A549 (cell line): Measurements from ENCODE around the gene PRR9. TPM values are rescaled to one million over a fixed set of nuclear protein-coding genes. Genes with fewer than 3 reads are reported as not detected.

Experiments used
- ATAC-seq, 2 experiments: fragments of 200-7000 bp in 1 of 2; fragments of >200 bp in 1 of 2; cut with Nextera tagmentation in 1 of 2; cut with Tn5 transposase in 1 of 2; 3 replicates each; pipeline versions ENCODE4 v1.8.0 to v1.9.1; 2018 to 2020; ENCODE audit warnings: mild to moderate bottlenecking in 1 of 2, moderate library complexity in 1 of 2
- CTCF ChIA-PET: fragments of 300-600 bp; sonication (Branson Sonifier 250); formaldehyde crosslinking; extraction: SDS; loops from one replicate; lab custom pipeline; 2021; ENCODE audit warnings: antibody characterized with exemption, inconsistent platforms; lab: Yijun Ruan, JAX
- POLR2A ChIA-PET: fragments of 350-600 bp; formaldehyde crosslinking; extraction: SDS; loops from one replicate; lab custom pipeline; 2021; ENCODE audit warnings: antibody characterized with exemption, inconsistent platforms; lab: Yijun Ruan, JAX
- DNase-seq, 2 experiments: peaks; one replicate each; pipeline versions ENCODE4 v3.0.0 to v3.0.0-alpha.2; 2011 to 2016; ENCODE audit warnings: low read depth in 1 of 2, low spot score in 1 of 2
- FAIRE-seq: peaks from 2 replicates; lab custom pipeline; 2011; peaks lifted over from hg19 to GRCh38; lab: Jason Lieb, UNC
- H3K27ac ChIP-seq, 2 experiments: fragments of >200 bp; sonication (Bioruptor Twin); formaldehyde crosslinking; 3 replicates each; pipeline ENCODE4 v1.5.1; 2016 to 2017
- H3K4me1 ChIP-seq: fragments of >200 bp; sonication (Bioruptor Twin); formaldehyde crosslinking; 3 replicates; pipeline ENCODE4 v1.6.1; 2016
- H3K4me2 ChIP-seq: fragments of >200 bp; sonication (Bioruptor Twin); formaldehyde crosslinking; 3 replicates; pipeline ENCODE4 v1.6.1; 2016
- H3K4me3 ChIP-seq: fragments of >200 bp; sonication (Bioruptor Twin); formaldehyde crosslinking; 3 replicates; pipeline ENCODE4 v1.5.1; 2016
- H3K9me3 ChIP-seq: fragments of >200 bp; sonication (Bioruptor Twin); formaldehyde crosslinking; 3 replicates; pipeline ENCODE4 v1.6.1; 2016
- BHLHE40 ChIP-seq: IDR thresholded peaks from 2 replicates; pipeline ENCODE4 v1.6.1; 2012; ENCODE audit warnings: low read depth, low read length, inconsistent platforms
- CHD4 ChIP-seq: fragments of 200-600 bp; sonication (generic); IDR thresholded peaks from 2 replicates; pipeline ENCODE4 v1.6.1; 2016; ENCODE audit warnings: antibody characterized with exemption, mild to moderate bottlenecking, borderline replicate concordance
- EHF ChIP-seq: fragments of 250-450 bp; sonication (Bioruptor Pico); IDR thresholded peaks from 2 replicates; pipeline ENCODE4 v1.5.0; 2020; ENCODE audit warnings: mild to moderate bottlenecking
- EP300 ChIP-seq, 2 experiments: fragments of >200 bp; sonication (Bioruptor Twin); formaldehyde crosslinking; IDR thresholded peaks; 2 replicates in 1 of 2; 3 replicates in 1 of 2; pipeline ENCODE4 v1.6.1; 2016 to 2017
- FOSB ChIP-seq: fragments of 250-450 bp; sonication (Bioruptor Pico); IDR thresholded peaks from 2 replicates; pipeline ENCODE4 v1.5.0; 2020; ENCODE audit warnings: mild to moderate bottlenecking, moderate library complexity
- FOSL2 ChIP-seq, 2 experiments: fragments of 450-650 bp in 1 of 2; fragments of >200 bp in 1 of 2; sonication (Bioruptor Twin) in 1 of 2; formaldehyde crosslinking; IDR thresholded peaks; 2 replicates each; pipeline versions ENCODE4 v1.5.0 to v1.6.1; 2016 to 2020; ENCODE audit warnings: mild to moderate bottlenecking in 1 of 2, moderate library complexity in 1 of 2
- FOXS1 ChIP-seq: fragments of 250-450 bp; sonication (Bioruptor Pico); IDR thresholded peaks from 2 replicates; pipeline ENCODE4 v1.5.0; 2020; ENCODE audit warnings: mild to moderate bottlenecking, moderate library complexity
- JUN ChIP-seq, 2 experiments: fragments of >200 bp; sonication (Bioruptor Twin); formaldehyde crosslinking; IDR thresholded peaks; 2 replicates in 1 of 2; 3 replicates in 1 of 2; pipeline ENCODE4 v1.6.1; 2016 to 2017
- KDM5A ChIP-seq: fragments of 200-600 bp; sonication (generic); IDR thresholded peaks from 2 replicates; pipeline ENCODE4 v1.6.1; 2016; ENCODE audit warnings: antibody characterized with exemption, mild to moderate bottlenecking
- NR3C1 ChIP-seq: fragments of >200 bp; sonication (Bioruptor Twin); formaldehyde crosslinking; IDR thresholded peaks from 3 replicates; pipeline ENCODE4 v1.6.1; 2017
- PHF8 ChIP-seq: fragments of 200-600 bp; sonication (generic); IDR thresholded peaks from 2 replicates; pipeline ENCODE4 v1.6.1; 2016; ENCODE audit warnings: low read depth, mild to moderate bottlenecking, antibody characterized with exemption, moderate library complexity, borderline replicate concordance
- POLR2AphosphoS2 ChIP-seq: conservative IDR thresholded peaks from 2 replicates; pipeline ENCODE4 v1.6.1; 2012; ENCODE audit warnings: low read length, improper control_type of control experiment, inconsistent platforms
- RAD21 ChIP-seq, 2 experiments: fragments of >200 bp in 1 of 2; sonication (Bioruptor Twin) in 1 of 2; formaldehyde crosslinking in 1 of 2; IDR thresholded peaks in 1 of 2; conservative IDR thresholded peaks in 1 of 2; 2 replicates in 1 of 2; 3 replicates in 1 of 2; pipeline ENCODE4 v1.6.1; 2012 to 2018; ENCODE audit warnings: inconsistent platforms in 1 of 2
- RNF2 ChIP-seq: fragments of 200-600 bp; sonication (generic); IDR thresholded peaks from 2 replicates; pipeline ENCODE4 v1.6.1; 2016; ENCODE audit warnings: low read depth, mild to moderate bottlenecking, antibody characterized with exemption, moderate library complexity, borderline replicate concordance
- SREBF2 ChIP-seq: fragments of 450-650 bp; IDR thresholded peaks from 2 replicates; pipeline ENCODE4 v1.6.1; 2014; ENCODE audit warnings: mild to moderate bottlenecking, moderate library complexity
- TP53 ChIP-seq: fragments of 250-450 bp; sonication (Bioruptor Pico); IDR thresholded peaks from 2 replicates; pipeline ENCODE4 v1.5.0; 2021; ENCODE audit warnings: mild to moderate bottlenecking, moderate library complexity
- ZC3H11A ChIP-seq: fragments of 450-650 bp; IDR thresholded peaks from 2 replicates; pipeline ENCODE4 v1.6.1; 2014; ENCODE audit warnings: antibody characterized with exemption, mild to moderate bottlenecking
- ZSCAN20 ChIP-seq: fragments of 250-450 bp; sonication (Bioruptor Pico); IDR thresholded peaks from 2 replicates; pipeline ENCODE4 v1.8.0; 2022; ENCODE audit warnings: mild to moderate bottlenecking, moderate library complexity
- WGBS: methylation state at CpG from one replicate; pipeline ENCODE4 v1.1.6; 2017; ENCODE audit errors: missing lambda C conversion rate; 5-methylcytosine and 5-hydroxymethylcytosine counted together
- polyA plus RNA-seq, 4 experiments: library from polyadenylated mRNA; depleted of rRNA in 3 of 4; stranded (reverse); fragments of >200 nt; fragmentation: RNase III in 1 of 4; extraction: RNeasy Plus Mini Kit Qiagen cat#74134 plus additional on column Dnase treatment in 1 of 4; gene quantifications; 2 replicates in 3 of 4; 3 replicates in 1 of 4; pipeline ENCODE4 v1.2.3, GENCODE V29; 2011 to 2017
- TF ChIP-seq, protein P1 (sequence below): fragments of 200-600 bp; sonication (generic); IDR thresholded peaks from 2 replicates; pipeline ENCODE4 v1.6.1; 2016; ENCODE audit warnings: antibody characterized with exemption, mild to moderate bottlenecking, moderate library complexity
- TF ChIP-seq, protein P2 (sequence below): fragments of 150-350 bp; IDR thresholded peaks from 2 replicates; pipeline ENCODE4 v1.6.1; 2014; ENCODE audit warnings: low read depth, mild to moderate bottlenecking, low read length
- TF ChIP-seq, protein P3 (sequence below): fragments of 250-450 bp; sonication (Bioruptor Pico); IDR thresholded peaks from 2 replicates; pipeline ENCODE4 v1.5.0; 2020; ENCODE audit warnings: low read depth, mild to moderate bottlenecking, moderate library complexity
- TF ChIP-seq, protein P4 (sequence below): fragments of 450-650 bp; IDR thresholded peaks from 2 replicates; pipeline ENCODE4 v1.6.1; 2014; ENCODE audit warnings: antibody characterized with exemption
- TF ChIP-seq, protein P5 (sequence below): IDR thresholded peaks from 2 replicates; pipeline ENCODE4 v1.6.1; 2012; ENCODE audit warnings: low read depth, borderline replicate concordance

Gene PRR9
- polyA plus RNA-seq, 2 of the 4 experiments (the other 2 are of a cell fraction), result not detected

DNA sequence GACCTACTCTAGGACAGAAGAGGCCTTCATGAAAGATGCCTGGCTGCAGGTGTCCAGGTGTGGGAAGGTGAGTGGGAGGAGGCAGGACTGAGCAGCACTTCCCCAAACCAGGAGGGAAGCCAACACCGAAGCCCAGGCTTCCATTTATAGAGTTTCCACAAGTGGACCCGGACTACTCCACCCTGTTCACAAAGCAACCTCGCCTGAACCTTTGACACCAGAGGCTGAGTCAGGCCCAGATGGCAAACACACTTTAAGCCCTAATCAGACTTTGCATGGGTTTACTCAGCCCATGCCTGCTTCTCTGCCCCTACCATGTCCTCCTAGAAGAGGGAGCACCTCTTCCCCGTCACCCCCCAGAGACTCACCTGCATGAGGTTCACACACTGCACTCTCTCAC is 14.0 kb downstream of the PRR9 start (continued):
- TF ChIP-seq, protein P1, sequence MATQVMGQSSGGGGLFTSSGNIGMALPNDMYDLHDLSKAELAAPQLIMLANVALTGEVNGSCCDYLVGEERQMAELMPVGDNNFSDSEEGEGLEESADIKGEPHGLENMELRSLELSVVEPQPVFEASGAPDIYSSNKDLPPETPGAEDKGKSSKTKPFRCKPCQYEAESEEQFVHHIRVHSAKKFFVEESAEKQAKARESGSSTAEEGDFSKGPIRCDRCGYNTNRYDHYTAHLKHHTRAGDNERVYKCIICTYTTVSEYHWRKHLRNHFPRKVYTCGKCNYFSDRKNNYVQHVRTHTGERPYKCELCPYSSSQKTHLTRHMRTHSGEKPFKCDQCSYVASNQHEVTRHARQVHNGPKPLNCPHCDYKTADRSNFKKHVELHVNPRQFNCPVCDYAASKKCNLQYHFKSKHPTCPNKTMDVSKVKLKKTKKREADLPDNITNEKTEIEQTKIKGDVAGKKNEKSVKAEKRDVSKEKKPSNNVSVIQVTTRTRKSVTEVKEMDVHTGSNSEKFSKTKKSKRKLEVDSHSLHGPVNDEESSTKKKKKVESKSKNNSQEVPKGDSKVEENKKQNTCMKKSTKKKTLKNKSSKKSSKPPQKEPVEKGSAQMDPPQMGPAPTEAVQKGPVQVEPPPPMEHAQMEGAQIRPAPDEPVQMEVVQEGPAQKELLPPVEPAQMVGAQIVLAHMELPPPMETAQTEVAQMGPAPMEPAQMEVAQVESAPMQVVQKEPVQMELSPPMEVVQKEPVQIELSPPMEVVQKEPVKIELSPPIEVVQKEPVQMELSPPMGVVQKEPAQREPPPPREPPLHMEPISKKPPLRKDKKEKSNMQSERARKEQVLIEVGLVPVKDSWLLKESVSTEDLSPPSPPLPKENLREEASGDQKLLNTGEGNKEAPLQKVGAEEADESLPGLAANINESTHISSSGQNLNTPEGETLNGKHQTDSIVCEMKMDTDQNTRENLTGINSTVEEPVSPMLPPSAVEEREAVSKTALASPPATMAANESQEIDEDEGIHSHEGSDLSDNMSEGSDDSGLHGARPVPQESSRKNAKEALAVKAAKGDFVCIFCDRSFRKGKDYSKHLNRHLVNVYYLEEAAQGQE, result no peak
- no peak for TF ChIP-seq SREBF2
- no peak for TF ChIP-seq EP300 (IDR thresholded peaks at IDR 0.05)
- TF ChIP-seq PHF8, result no peak
- TF ChIP-seq, protein P2, sequence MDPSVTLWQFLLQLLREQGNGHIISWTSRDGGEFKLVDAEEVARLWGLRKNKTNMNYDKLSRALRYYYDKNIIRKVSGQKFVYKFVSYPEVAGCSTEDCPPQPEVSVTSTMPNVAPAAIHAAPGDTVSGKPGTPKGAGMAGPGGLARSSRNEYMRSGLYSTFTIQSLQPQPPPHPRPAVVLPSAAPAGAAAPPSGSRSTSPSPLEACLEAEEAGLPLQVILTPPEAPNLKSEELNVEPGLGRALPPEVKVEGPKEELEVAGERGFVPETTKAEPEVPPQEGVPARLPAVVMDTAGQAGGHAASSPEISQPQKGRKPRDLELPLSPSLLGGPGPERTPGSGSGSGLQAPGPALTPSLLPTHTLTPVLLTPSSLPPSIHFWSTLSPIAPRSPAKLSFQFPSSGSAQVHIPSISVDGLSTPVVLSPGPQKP, result no peak
- TF ChIP-seq TP53 (CRISPR knock-in tag), result no peak
- TF ChIP-seq, protein P3, sequence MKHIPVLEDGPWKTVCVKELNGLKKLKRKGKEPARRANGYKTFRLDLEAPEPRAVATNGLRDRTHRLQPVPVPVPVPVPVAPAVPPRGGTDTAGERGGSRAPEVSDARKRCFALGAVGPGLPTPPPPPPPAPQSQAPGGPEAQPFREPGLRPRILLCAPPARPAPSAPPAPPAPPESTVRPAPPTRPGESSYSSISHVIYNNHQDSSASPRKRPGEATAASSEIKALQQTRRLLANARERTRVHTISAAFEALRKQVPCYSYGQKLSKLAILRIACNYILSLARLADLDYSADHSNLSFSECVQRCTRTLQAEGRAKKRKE, result no peak

DNA sequence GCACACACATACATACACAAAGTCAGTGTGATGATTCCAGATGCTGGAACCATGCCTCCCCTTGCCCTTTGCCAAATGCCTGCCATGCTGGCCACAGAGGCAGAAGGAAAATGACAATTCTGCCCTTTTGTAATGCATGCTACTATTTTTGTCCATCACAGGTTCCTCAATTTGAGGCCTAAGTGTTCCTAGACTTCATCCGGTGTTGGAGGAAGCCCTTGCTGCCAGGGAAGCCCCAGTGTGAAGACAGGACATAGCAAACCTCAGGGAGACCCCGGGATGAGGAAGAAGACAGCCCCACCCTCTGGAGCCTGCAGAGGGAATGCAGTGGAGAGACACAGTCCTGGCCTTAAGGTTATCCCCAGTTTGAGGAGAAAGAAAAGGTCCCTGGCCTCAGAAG is 14.4 kb downstream of the PRR9 start:
- H3K4me3 ChIP-seq, result no peak overlapping the region
- H3K4me2 ChIP-seq, result no peak overlapping the region
- TF ChIP-seq, protein P2, result no peak
- TF ChIP-seq CHD4 (no peak), KDM5A (no peak), NR3C1 (no peak), ZC3H11A (no peak), FOSB (no peak)
- TF ChIP-seq, protein P4, sequence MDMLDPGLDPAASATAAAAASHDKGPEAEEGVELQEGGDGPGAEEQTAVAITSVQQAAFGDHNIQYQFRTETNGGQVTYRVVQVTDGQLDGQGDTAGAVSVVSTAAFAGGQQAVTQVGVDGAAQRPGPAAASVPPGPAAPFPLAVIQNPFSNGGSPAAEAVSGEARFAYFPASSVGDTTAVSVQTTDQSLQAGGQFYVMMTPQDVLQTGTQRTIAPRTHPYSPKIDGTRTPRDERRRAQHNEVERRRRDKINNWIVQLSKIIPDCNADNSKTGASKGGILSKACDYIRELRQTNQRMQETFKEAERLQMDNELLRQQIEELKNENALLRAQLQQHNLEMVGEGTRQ, result no peak
- TF ChIP-seq, protein P5, sequence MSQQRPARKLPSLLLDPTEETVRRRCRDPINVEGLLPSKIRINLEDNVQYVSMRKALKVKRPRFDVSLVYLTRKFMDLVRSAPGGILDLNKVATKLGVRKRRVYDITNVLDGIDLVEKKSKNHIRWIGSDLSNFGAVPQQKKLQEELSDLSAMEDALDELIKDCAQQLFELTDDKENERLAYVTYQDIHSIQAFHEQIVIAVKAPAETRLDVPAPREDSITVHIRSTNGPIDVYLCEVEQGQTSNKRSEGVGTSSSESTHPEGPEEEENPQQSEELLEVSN, result no peak
- H3K9me3 ChIP-seq, result no peaks in the 10 kb centered on the region
- ATAC-seq (no peak), FAIRE-seq (no peak), DNase-seq (no peak)
- WGBS, result 0% methylated on average over 2 of the region's 2 CpGs
- POLR2A ChIA-PET, result no interaction called here
- no peaks in the 10 kb centered on the region for H3K4me1 ChIP-seq
- CTCF ChIA-PET, result interaction anchor here (2.8 kb wide), 1 partner anchor 9 kb away, joined by 13 read pairs; no protein-coding TSS in a partner anchor
- no peak overlapping the region for H3K27ac ChIP-seq

DNA sequence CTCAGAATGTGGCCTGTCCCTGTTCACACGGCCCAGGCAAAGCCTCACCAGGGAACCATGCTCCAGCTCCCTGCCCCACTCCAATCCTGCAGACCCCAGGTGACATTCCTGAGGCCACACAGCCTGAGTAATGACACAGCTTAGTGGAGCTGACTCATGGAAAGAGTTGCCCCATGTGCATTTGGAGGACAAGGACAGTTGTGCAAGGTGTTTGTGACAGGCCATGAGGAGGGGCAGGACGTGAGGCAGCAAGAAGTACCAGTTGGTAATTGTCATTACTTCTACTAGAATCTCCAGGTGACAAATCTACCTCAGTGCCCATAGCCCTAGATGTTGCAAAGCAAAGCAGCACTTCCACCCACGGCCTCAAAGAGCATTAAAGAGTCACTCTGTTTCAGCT is 15.2 kb downstream of the PRR9 start:
- POLR2A ChIA-PET, result no interaction called here
- Histone ChIP-seq H3K4me3 (no peak overlapping the region), H3K27ac (no peak overlapping the region), H3K4me2 (no peak overlapping the region), H3K4me1 (no peaks in the 10 kb centered on the region), H3K9me3 (no peaks in the 10 kb centered on the region)
- DNase-seq (no peak), ATAC-seq (no peak), FAIRE-seq (no peak)
- CTCF ChIA-PET, result interaction anchor here (1.0 to 2.8 kb wide), 4 partner anchors 10 to 306 kb away, joined by 3 to 13 read pairs (median 4); no protein-coding TSS in a partner anchor
- 0% methylated on average over 3 of the region's 3 CpGs for WGBS
- TF ChIP-seq RAD21 (conservative IDR thresholded peaks at IDR 0.05 in 1 of 2, IDR thresholded peaks at IDR 0.05 in 1 of 2), result no peak
- no peak for TF ChIP-seq FOXS1 (CRISPR knock-in tag)
- TF ChIP-seq, protein P1, result no peak
- no peak for TF ChIP-seq FOSL2 (IDR thresholded peaks at IDR 0.05)
- no peak for TF ChIP-seq FOSL2 (CRISPR knock-in tag; IDR thresholded peaks at IDR 0.05)
- TF ChIP-seq ZSCAN20 (CRISPR knock-in tag), result no peak
- no peak for TF ChIP-seq POLR2AphosphoS2
- no peak for TF ChIP-seq JUN (IDR thresholded peaks at IDR 0.05)
- TF ChIP-seq EP300 (IDR thresholded peaks at IDR 0.05), result no peak
- no peak for TF ChIP-seq BHLHE40
- no peak for TF ChIP-seq RNF2
- no peak for TF ChIP-seq EHF (CRISPR knock-in tag)
- TF ChIP-seq SREBF2, result no peak
